ENCODE results near the gene MRPL21.
"Not testable (repeated sequence)": the region's sequence is repeated elsewhere in the genome, so short reads cannot be mapped to it uniquely, and the experiment has no call there.

MRPL21 gene

DNA sequence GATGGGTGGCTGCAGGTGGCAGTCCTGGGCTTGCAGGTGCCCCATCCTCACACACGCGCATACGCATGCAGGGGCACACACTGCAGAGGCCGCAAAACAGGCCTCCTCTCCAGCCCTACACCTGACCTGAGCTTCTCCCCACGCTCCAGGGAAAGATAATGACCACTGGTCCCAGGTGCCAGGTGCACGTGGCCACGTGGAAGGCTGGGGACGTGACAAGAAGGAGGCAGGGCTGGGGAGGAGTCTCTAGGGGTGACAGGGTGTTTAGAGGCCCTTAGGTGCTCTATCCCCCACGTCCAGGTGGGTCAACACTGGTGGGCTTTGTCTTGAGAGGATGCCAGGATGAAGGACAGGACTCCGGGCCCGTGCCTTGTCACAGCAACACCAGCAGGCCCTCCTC, 38.4 kb downstream of the MRPL21 start:
- DNase-seq = no peak

DNA sequence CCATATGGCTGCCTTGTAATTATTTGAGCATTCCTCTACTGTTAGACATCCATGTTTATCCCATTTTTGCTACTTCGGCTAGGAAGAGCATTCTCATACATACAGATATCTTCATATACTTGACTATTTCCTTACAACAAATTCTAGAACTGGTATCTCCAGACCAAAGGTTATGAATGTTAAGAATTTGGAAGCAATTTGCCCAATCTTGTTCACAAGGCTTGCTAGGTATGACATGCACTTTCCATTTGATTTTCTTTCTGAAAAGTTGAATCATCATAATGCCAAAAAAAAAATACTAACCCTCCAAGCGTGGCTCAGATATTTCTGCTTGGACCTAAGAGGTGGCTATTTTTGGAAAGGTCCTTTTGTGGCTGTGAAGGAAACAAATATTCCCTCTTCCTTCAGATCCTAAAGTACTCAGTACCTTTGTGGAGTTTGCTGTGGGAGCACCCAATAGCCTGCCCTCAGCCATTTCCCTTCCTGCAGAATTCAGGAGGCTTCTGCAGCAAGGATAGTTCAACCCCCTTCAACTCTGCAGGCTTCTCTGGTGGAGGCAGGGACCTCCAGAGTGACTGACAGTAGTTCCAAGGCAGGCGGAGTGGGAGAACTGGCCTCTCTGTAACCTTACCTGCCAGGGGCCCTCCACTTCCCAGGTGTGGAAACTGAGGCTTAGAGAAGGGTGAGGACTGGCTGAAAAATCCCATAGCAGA, 39.9 kb downstream of the MRPL21 start:
- DNase-seq = no peak

DNA sequence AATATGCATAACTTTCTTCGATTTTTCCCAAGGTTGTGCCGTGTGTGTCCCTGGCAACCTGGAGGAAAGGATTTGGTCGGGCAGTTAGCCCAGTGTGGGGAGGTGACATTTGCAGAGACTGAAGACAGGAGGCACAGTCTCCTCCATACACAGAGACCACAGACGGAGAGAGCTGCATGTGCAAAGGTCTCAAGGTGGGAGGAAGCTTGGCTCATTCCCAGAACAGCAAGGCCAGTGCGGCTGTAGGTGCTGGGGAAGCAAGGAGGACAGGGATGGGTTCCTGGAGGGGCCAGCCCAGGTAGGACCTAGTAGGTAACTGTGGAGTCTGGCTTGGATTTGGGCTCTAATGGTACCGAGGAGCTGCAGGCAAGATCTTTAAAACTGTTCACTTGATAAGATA, 41.2 kb downstream of the MRPL21 start:
- DNase-seq = no peak

DNA sequence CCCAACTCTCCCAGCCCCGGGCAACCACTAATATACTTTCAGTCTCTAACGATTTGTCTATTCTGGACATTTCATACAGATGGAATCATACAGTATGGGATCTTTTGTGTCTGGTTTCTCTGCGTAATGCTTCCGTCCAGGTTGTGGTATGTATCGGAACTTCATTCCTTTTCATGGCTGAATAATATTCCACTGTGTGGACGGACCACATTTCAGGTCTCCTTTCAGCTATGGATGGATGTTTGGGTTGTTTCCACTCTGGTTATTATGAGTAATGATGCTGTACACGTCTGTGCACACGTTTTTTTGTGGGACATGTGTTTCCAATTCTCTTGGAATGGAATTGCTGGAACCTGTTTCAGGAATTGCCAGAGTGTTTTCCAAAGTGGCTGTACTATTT, 44.5 kb downstream of the MRPL21 start:
- no peak for DNase-seq

DNA sequence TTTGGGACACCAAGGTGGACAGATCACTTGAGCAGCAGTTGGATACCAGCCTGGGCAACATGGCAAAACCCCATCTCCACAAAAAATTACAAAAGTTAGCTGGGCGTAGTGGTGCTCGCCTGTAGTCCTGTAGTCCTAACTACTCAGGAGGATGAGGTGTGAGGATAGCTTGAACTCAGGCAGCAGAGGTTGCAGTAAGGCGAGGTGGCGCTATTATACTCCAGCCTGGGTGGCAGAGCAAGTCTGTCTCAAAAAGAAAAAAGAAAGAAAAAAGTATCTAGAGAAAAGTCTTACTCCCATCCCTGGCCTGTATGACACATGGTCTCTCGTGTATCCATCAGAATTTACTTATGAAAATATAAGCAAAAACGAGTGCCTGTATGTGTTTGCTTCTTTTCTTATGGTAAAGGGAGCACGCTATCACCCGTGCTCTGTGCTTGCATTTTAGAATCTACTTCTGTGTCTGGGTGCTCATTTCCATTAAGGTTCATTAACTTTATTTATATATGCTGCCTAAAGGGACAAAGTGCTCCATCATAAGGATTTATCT, 46.5 kb downstream of the MRPL21 start:
- DNase-seq = peak; percentile 50

DNA sequence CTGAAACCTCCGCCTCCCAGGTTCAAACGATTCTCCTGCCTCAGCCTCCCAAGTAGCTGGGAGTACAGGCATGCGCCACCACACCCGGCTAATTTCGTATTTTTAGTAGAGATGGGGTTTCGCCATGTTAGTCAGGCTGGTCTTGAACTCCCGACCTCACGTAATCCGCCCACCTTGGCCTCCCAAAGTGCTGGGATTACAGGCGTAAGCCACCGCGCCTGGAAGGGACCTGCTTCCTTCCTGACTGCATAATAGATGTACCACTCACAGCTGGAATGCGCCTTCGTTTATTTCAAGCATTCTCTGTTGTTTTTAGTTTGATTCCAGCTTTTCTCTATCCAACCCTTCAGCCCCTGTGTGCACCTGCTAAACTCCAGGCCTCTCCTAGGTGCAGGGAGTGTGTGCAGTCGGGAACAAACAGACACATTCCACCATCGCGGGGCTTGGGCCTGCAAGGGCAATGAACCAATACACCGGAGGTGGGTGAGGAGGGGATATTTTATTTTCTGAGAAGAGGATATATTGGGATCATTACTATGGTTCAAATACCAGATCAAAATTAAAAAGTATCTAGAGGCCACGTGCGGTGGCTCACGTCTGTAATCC, 47.1 kb downstream of the MRPL21 start:
- DNase-seq = not testable (repeated sequence)

DNA sequence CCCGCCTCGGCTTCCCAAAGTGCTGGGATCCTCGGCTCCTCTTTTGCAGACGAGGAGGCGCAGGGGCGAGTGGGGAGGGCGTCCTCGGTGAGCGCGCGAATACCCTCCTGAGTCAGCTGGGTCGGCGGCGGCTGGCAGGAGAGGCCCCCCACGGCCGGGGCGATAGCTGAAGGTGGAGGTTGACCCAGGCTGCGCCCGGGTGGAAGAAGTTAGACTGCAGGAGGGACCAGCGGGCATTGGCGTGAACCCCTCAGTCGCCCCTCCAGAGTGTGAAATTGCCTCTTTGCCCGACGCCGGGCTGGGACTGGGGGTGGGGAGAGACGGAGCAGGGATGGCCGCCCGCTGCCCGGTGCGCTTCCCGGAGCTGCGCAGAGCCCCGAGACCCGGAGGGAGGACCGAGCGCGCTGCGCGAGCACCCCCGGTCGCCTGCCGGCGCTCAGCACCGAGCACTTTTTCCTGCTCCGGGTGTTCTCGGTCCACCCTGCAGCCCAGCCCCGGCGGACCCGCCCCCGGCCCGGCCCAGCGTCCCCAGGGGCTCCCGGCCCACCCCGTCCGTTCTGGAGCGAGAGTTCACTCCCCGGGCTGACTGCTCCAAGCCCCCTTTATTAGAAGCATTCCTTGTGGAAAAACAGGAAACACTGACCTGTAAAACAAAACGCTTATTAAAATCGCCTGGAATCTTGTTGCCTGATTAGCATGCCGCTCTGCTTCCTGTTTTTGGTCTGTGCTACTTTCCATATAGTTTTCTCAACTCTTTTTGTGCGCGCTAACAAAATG, 48.2 kb downstream of the MRPL21 start:
- peak; percentile 94 for DNase-seq

DNA sequence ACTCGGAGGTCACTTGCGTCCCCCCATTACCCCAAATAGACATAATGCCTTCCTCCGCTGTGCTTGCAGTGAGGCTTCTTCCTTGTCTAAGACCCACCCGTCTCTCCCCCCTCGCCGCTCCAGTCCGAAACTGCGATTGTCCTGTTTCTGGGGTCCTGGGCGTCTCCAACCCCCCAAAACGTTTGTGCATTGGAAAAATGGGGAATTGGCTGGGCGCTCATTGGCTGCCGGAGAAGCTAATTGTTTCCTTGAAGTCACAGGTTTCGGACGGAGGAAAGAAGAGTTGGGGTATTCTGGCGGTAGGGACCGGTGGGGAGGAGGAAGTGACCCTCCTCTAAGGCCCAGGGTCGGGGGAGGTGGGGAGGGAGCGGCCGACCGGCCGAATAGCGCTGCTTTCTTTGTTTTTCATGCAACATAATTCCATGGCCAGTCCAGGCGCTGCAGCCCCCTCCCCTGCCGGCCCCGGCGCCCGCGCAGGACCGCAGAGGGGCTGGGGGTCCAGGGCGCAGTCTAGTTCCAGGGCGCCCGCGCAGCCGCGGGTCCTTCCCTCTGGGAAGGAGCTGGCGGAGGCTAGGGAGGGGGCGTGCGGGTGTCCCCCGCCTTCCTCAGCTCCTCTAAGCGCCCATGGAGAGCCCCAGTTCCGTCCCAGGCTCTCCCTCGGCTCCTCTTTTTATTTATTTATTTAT, 49.2 kb downstream of the MRPL21 start:
- DNase-seq = no peak

DNA sequence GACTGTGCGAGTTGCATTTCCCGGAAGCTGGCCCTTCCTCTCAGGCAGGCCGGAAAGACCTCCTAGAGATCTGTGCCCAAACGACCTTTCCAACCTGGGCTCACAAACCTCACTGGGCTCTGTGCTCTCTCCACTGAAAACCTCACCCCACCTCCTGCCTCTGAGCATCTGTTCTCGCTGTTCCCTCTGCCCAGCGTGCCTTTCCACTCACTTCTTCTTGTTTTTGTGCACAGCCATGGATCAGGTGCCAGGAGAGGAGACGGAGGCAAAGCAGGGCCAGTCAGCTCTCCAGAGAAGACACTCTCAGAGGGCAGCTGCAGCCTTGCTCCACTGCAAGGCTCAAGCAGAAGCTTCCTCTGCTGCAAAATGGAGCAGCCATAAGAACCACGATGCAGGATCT, 51.0 kb downstream of the MRPL21 start:
- no peak for DNase-seq

DNA sequence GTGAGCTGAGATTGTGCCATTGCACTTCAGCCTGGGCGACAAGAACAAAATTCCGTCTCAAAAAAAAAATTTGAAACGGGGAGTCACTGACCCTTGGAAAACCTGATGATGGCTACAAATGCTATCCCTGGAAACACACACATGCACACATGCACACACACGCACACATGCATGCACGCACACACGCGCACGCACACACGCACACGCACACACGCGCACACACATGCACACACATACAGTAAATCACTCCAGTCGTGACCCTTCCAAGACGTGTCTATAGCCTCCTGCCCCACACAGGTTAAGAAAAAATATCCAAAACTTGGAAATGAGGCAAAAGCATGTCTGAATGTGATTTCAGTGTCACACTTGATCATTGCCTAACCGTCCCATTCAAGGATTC, 55.2 kb downstream of the MRPL21 start:
- no peak for DNase-seq

DNA sequence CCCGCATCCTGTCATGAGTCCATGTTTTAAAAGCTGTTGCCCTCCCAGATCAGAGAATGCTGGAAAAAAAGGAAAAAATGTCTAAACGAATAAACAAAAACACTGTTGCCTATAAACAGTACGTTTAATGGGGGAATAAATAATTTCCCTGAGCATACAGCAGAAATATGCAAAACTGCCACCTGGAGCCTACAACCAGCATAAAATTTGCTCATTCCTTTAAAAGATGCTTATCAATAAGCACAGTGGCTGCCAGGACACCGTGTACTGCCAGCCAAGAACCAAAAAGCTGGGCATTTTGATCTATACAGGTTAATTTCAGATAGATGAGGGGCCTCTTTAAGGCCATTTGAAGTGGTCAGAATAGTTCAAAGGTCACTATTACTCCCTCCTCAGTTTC, 56.2 kb downstream of the MRPL21 start:
- no peak for DNase-seq

DNA sequence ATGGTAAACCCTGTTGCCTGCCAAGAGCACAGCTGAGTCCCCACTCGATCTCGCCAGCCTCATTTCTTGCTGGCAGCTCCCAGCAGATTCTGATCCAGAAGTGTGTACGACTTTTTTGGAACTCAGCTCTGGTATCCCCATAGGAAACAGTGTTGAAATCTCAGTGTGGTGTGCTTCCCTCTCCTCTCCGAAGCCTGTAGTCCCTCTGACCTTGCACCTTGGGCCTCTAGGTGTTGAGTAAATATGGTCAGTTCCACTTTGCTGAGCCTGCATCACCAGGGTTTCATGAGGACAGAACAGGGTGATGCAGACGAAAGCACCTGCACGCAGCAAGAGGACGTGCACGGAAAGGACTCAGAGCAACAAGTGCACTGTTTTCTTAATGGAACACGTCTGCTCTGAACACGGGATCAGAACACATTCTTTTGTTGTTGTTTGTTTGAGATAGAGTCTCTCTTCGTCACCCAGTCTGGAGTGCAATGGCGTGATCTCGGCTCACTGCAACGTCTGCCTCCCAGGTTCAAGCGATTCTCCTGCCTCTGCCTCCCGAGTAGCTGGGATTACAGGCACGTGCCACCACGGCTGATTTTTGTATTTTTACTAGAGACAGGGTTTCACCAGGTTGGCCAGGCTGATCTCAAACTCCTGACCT, 58.2 kb downstream of the MRPL21 start:
- no peak for DNase-seq

DNA sequence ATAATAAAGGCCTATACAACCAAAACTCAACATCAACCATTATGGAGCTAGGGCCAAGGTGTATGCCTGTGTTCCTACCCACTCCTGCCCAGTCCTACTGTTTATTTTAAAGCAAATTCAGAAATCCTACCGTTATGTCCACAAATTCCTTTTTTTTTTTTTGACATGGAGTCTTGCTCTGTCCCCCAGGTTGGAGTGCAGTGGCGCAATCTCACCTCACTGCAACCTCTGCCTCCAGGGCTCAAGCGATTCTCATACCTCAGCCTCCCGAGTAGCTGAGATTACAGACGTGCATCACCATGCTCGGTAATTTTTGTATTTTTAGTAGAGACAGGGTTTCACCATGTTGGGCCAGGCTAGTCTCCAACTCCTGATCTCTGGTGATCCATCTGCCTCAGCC, 58.8 kb downstream of the MRPL21 start:
- DNase-seq = no peak

DNA sequence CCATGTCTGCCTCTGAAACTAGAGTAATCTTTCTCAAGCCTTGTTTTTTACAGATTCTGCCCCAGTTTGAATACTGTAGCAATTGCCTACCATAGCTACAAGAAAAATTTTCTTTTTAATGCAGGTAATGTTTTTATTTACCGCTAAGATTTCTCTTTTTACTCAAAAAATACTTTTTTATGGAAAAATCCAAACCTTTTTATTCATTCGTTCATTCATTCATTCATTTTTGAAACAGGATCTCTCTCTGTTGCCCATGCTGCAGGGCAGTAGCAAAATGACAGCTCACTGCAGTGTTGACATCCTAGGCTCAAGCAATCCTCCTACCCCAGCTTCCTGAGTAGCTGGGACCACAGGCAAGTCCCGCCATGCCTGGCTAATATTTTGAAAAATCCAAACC, 59.3 kb downstream of the MRPL21 start:
- DNase-seq = no peak

DNA sequence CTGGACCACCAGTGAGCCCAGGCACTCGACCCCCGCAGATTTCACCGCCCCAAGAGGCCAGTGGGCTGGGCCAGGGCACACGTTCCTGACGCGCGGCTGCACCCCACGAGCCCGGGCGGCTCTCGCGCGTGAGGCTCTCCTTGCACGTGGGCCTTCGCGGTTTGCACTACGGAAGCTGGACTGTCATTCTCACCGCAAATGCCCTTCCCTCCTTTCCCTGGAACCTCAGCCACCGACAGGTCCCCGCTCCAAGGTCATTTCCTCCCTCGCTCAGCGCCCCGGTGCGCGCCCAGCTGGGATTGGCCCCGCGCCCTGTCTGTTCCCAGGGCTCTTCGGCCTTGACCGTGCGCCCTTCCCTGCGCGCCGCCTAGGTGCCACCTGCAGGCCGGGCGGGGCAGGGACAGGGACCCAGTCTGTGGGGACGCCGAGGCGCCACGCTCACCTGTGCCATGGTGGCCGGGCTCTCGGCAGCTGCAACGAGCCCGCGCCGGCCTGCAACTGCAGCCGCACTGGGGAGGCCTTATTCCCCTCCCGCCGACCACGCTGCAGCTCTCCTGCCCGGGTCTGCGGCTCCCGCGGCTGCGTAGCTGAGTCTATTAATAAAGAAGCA, 59.8 kb downstream of the MRPL21 start:
- peak; percentile 100 for DNase-seq

DNA sequence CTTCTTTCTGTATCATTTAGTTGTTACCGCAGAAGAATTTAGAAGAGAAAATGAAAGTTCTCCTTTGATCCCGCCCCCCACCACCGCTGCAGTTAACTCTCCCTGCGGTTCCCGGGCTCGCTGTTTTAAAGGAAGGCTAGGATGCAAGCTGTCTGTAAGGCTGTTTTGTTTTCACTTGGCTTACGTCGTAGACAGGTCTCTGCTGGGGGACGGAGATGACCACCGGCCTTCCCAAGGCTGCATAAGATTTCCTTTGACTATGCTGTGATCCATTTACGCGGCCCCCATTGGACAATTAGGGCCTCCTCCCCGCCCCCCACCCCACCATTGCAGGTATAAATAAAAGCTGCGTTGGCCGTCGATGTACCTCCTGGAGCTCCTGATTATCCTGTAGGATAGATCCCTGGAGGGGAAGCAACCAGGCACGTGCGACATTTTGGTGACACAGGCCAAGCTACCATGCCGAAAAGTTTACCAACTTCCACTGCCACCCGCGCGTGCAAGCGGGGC, 60.5 kb downstream of the MRPL21 start:
- peak; percentile 99 for DNase-seq

DNA sequence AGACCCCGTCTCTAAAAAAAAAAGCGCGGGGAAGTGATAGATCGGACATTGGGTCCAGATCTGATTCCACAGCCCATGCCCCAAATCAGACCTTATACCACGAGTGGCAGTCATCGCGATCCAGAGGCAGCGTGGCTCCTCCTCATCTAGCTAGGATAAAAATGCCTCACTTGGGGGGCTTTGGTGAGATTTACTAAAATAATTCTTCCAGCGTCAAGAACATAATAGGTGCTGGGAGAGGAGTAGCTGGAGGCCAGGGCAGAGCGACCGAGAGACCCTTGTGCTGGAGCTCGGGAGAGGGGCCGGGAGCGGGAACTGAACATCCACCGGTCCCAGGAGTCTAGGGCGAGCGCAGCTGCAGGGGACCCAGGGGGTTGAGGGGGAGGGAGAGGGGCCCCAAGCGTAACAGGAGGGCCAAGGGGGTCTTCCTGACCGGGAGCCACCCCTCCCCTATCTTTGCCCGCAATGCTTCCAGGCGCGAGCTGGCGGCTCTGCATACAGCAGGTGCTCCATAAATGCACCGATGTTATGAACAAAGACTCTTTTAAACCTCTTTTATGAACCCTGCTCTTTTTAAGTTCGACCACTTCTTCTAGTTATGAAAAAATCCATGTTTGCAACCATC, 61.1 kb downstream of the MRPL21 start:
- DNase-seq = peak; percentile 85

DNA sequence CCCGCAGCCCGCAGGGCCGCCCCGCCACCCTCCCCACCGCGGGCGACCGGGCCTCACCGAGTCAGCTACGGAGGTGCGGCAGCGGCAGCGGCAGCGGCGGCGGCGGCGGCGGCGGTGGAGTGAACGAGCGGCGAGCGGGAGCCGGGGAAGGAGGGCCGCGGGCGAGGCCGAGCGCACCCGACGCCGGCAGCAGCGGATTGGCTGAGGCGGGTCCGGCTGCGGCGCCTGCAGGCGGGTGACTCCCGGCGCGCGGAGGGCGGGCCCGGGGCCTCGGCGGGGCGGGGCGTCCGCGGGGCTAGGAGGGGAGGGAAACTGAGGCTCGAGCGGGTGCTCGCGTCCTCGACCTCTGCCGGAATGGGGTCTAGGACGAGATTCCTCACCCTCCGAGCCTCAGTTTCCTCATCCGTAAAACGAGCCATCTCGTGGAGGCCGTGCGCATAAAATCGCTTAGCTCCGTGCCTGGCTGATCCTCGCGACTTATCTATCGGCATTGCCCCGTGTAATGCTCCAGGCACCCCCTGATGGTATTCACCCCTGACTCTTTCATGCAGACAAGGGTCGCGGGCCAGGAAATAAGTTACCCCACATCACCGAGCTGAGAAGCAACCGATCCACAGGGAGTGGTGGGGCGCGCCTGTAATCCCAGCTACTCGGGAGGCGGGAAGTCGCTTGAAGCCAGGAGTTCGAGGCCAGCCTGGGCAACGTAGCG, 61.8 kb downstream of the MRPL21 start, which contains the start of gene CPT1A:
Gene CPT1A (minus strand): TSS at position 199 of the 709 bp plus-strand sequence. CDS start 26,442 bp downstream, outside the sequence.
- DNase-seq = peak; percentile 97

Data from OCI-M1 (cell line).